GM21360 (cell line): ENCODE data around the gene PFKFB3.
"Not testable (repeated sequence)": the region's sequence is repeated elsewhere in the genome, so short reads cannot be mapped to it uniquely, and the experiment has no call there.

Source experiments
- ATAC-seq: cut with Tn5 transposase; IDR thresholded peaks from one replicate; pipeline ENCODE4 v1.9.1; 2021; ENCODE audit warnings: mild to moderate bottlenecking, moderate library complexity; ENCODE audit not compliant: unreplicated experiment

PFKFB3 gene

GRCh38 chr10:6232846-6233724 is 30.4 kb downstream of the PFKFB3 start:
- ATAC-seq: no peak

GRCh38 chr10:6233725-6234277 is 31.1 kb downstream of the PFKFB3 start:
- ATAC-seq: no peak

GRCh38 chr10:6234371-6234770 is 31.6 kb downstream of the PFKFB3 start:
- ATAC-seq: no peak

GRCh38 chr10:6236349-6237198 is 33.8 kb downstream of the PFKFB3 start:
- ATAC-seq: no peak

GRCh38 chr10:6237199-6237530 is 34.4 kb downstream of the PFKFB3 start:
- no peak for ATAC-seq

- ATAC-seq: not testable (repeated sequence)
Measured at GRCh38 chr10:6238587-6239212, 36.0 kb downstream of the PFKFB3 start.

- no peak for ATAC-seq
Measured at GRCh38 chr10:6239213-6239991, 36.7 kb downstream of the PFKFB3 start.

- no peak for ATAC-seq
Measured at GRCh38 chr10:6240254-6240653, 37.5 kb downstream of the PFKFB3 start.

GRCh38 chr10:6242089-6242488 is 39.4 kb downstream of the PFKFB3 start:
- no peak for ATAC-seq

GRCh38 chr10:6244510-6244909 is 41.8 kb downstream of the PFKFB3 start:
- no peak for ATAC-seq

- no peak for ATAC-seq
Measured at GRCh38 chr10:6247041-6247712, 44.4 kb downstream of the PFKFB3 start.

- not testable (repeated sequence) for ATAC-seq
Measured at GRCh38 chr10:6248908-6249307, 46.2 kb downstream of the PFKFB3 start.

GRCh38 chr10:6249698-6250097 is 47.0 kb downstream of the PFKFB3 start:
- ATAC-seq: no peak

GRCh38 chr10:6250745-6251144 is 48.0 kb downstream of the PFKFB3 start:
- no peak for ATAC-seq

GRCh38 chr10:6254201-6254600 is 51.5 kb downstream of the PFKFB3 start:
- ATAC-seq: no peak

- ATAC-seq: no peak
Measured at GRCh38 chr10:6255548-6256061, 52.9 kb downstream of the PFKFB3 start.

GRCh38 chr10:6256439-6256838 is 53.7 kb downstream of the PFKFB3 start:
- no peak for ATAC-seq

- ATAC-seq: no peak
Measured at GRCh38 chr10:6259153-6259552, 56.4 kb downstream of the PFKFB3 start.

GRCh38 chr10:6260843-6261242 is 58.1 kb downstream of the PFKFB3 start:
- no peak for ATAC-seq

GRCh38 chr10:6267941-6268340 is 65.2 kb downstream of the PFKFB3 start:
- ATAC-seq: no peak
